HG03039 (cell line): ENCODE measurements around the gene DAZAP1.

Experiments used
- ATAC-seq: cut with Tn5 transposase; IDR thresholded peaks from one replicate; pipeline ENCODE4 v1.9.1; 2021; ENCODE audit warnings: mild to moderate bottlenecking, moderate library complexity; ENCODE audit not compliant: unreplicated experiment

DAZAP1 gene

GRCh38 chr19:1393841-1394240, 13.5 kb upstream of the DAZAP1 start:
- no peak for ATAC-seq

DNA sequence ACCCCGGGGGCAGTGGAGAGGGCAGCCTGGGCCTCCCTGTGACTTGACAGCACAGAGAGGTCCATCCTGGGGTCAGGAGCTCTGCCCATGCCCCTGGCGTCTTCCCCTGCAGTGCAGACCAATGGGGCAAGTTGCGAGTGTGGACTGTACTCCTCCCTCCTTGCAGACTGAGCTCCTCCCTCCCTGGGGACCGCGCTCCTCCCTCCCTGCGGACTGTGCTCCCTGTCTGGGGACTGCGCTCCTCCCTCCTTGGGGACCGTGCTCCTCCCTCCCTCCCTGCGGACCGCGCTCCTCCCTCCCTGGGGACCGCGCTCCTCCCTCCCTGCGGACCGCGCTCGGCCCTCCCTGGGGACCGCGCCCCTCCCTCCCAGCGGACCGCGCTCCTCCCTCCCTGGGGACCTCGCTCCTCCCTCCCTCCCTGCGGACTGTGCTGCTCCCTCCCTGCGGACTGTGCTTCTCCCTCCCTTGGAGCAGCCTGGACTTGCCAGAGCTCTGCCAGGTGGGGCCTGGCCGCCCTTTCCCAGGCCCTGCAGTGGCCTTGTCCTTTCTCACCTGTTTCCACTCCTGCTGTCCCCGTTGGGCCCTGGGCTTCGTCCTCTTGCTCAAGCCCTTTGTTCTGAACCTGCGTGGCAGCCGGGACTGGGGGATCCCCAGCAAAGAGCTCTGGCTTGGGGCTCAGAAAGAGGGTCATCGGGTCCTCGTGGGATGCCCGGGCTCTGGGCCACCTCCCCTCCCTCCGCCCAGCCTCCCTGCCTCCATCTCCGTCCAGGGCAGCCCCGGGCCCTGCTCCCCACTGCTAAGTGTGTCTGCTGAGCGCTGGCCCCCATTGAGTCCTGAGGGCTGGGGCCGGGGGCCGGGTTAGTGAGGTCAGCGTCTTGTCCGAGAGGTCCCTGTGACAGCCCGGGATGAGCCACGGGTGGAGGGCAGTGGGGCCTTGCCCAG, 12.9 kb upstream of the DAZAP1 start:
- no peak for ATAC-seq

GRCh38 chr19:1395194-1396018, 12.0 kb upstream of the DAZAP1 start:
- ATAC-seq = no peak

- no peak for ATAC-seq
Measured at GRCh38 chr19:1396019-1396767, 11.2 kb upstream of the DAZAP1 start.

GRCh38 chr19:1396768-1397679, 10.4 kb upstream of the DAZAP1 start:
- no peak for ATAC-seq

DNA sequence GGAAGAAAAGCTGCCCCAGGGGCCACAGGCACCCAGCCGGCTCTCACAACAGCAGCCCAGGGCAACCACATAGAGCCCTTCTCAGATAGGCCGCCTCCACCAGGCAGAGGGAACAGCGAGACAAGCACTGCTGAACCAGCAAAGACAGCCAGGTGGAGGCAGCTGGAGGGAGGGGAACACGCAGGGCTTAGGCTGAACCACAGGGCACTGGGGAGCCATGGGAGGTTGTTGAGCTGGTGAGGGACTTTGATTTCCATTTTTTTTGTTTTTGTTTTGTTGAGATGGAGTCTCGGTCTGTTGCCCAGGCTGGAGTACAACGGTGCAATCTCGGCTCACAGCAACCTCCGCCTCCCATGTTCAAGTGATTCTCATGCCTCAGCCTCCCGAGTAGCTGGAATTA, 9.5 kb upstream of the DAZAP1 start:
- no peak for ATAC-seq

GRCh38 chr19:1399079-1399478, 8.3 kb upstream of the DAZAP1 start:
- no peak for ATAC-seq

DNA sequence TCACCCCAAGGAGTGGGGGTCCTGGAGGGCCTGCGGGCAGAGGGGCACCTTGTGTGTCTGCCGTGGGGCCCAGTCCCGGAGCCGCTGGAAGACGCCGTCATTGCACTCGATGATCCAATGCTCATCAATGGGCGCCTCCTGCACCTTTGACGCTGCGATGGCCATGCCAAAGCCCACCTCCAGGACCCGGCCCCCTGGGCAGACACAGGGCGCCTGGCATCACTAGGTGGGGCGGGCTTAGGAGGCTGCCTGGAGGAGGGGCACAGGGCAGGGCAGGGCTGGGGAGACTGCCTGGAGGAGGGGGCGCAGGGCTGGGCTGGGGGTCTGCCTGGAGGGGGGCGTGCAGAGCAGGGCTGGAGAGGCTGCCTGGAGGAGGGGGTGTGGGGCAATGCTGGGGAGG, 7.6 kb upstream of the DAZAP1 start:
- no peak for ATAC-seq

DNA sequence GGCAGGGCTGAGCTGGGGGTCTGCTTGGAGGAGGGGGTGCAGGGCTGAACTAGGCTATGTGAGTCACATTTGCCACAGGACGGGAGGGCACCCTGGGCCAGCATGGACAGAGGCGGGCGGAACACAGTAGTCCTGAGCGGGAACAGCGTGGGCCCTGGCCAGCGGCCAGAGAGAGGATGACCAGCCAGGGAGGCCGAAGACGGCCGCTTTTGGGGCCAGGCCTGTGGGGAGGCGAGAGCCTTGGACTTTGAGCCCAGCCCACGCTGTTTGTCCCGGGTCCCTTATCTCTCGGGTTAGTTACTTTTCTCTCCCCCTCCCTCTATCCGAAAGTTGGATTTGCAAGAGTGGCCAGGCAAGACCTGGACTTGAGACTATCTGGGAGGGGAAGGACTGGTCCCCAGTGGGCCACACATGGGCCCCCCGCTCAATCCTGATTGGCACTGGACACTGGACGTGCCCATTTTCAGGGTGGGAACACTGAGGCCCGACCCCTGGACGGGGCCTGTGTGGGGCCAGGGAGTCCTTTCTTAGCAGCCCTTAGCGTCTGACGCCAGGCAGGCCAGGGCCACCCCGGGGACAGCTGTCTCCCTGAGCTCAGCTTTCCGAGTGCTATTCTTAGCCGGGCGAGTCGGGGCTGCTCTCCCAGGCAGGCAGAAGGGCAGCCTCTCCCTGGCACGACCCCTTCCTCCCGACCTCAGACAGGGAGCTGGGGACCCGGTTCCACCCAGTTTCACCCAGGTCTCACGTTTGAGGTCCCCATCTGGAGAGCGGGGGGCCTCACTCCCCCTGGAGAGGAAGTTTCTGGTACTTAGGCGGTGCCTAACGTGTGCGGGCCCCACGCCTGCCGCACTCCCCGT, 6.9 kb upstream of the DAZAP1 start:
- no peak for ATAC-seq

DNA sequence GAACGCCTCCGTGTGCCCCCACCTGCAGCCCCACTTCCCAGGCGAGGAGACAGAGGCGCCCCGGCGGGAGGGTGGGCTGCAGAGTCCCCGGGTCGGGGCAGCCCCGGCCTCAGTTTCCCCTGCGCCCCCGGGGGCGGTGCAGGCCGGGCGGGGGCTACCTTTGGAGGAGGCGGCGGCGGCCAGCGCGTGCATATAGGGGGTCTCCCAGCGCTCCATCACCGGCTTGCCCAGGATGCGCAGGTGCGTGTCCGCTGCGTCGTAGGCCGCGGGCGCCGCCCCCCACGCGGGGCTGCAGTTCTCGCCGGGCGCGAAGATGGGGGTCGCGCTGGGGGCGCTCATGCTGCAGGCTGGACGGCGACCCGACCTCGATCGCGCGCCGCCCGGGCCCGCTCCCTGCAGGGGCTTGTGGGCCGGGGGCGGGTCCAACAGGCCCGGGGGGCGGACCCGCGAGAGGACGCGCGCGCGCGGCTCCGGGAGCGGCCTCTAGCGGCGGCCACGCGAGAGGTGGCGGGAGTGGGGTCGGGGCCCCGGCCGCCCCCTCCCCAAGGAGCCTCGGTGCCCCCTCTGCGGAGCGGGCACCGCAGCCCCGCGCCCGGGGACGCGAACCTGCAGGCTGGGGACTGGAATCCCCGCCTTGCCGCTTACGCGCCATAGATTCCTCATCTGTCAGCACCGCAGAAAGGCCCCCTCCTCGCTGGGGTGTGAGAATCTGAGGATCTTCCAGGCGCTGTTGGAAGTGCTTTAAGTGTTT, 6.1 kb upstream of the DAZAP1 start, which contains the start of gene GAMT:
Gene GAMT (minus strand): TSS at position 405 of the 751 bp plus-strand sequence. CDS start 66 bp downstream, at position 339.
- no peak for ATAC-seq

DNA sequence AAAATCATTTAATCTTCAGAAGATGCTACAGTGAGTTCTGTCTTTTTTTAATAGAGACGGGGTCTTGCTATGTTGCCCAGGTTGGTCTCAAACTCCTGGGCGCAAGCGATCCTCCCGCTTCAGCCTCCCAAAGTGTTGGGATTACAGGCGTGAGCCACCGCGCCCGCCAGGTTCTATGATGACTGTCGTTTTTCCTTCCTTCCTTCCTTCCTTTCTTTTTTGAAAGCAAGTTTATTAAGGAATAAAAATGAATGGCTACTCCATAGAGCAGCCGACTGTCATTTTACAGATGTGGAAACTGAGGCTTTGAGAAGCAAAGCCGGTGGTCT, 5.5 kb upstream of the DAZAP1 start:
- ATAC-seq = no peak

- no peak for ATAC-seq
Measured at GRCh38 chr19:1402411-1403070, 4.8 kb upstream of the DAZAP1 start.

GRCh38 chr19:1406774-1407527, 435 bp upstream of the DAZAP1 start:
- peak; percentile 67 for ATAC-seq

- ATAC-seq = no peak
Measured at GRCh38 chr19:1408300-1409203, 1.2 kb downstream of the DAZAP1 start.

- no peak for ATAC-seq
Measured at GRCh38 chr19:1409204-1410005, 2.0 kb downstream of the DAZAP1 start.
